HG02981 (cell line): Measurements from ENCODE around the gene ZNF728.
"Not testable (repeated sequence)": the region's sequence is repeated elsewhere in the genome, so short reads cannot be mapped to it uniquely, and the experiment has no call there.

Experiments
- ATAC-seq: cut with Tn5 transposase; IDR thresholded peaks from one replicate; pipeline ENCODE4 v1.9.1; 2021; ENCODE audit warnings: mild to moderate bottlenecking, moderate library complexity; ENCODE audit not compliant: unreplicated experiment

The ZNF728 gene

GRCh38 chr19:23002690-23003422, at the start of gene ZNF728:
Gene ZNF728 (minus strand): TSS chr19:23003176. CDS start chr19:23003030, 146 bp downstream.
- ATAC-seq, result no peak

- no peak for ATAC-seq
Observed at GRCh38 chr19:23052349-23052748, 49.4 kb upstream of the ZNF728 start.

- ATAC-seq, result no peak
Observed at GRCh38 chr19:23049256-23049655, 46.3 kb upstream of the ZNF728 start.

GRCh38 chr19:23046743-23047142, 43.8 kb upstream of the ZNF728 start:
- no peak for ATAC-seq

- ATAC-seq, result no peak
Observed at GRCh38 chr19:23033721-23034120, 30.7 kb upstream of the ZNF728 start.

GRCh38 chr19:23015660-23016059, 12.7 kb upstream of the ZNF728 start:
- ATAC-seq, result no peak

- ATAC-seq, result not testable (repeated sequence)
Observed at GRCh38 chr19:22994957-22995356, 8.0 kb downstream of the ZNF728 start.

- ATAC-seq, result no peak
Observed at GRCh38 chr19:22976248-22976647, 26.7 kb downstream of the ZNF728 start.

- ATAC-seq, result not testable (repeated sequence)
Observed at GRCh38 chr19:22975546-22976136, 27.3 kb downstream of the ZNF728 start.

- no peak for ATAC-seq
Observed at GRCh38 chr19:22945560-22945959, 57.4 kb downstream of the ZNF728 start.

- ATAC-seq, result no peak
Observed at GRCh38 chr19:22935151-22935550, 67.8 kb downstream of the ZNF728 start.

GRCh38 chr19:22927576-22927975, 75.4 kb downstream of the ZNF728 start:
- ATAC-seq, result not testable (repeated sequence)

- ATAC-seq, result not testable (repeated sequence)
Observed at GRCh38 chr19:22925181-22925580, 77.8 kb downstream of the ZNF728 start.
